HG03575 (cell line): ENCODE measurements around the gene THADA.
A peak's percentile ranks its signal among the peaks of the same experiment; 100 is the strongest.
"Not testable (repeated sequence)": the region's sequence is repeated elsewhere in the genome, so short reads cannot be mapped to it uniquely, and the experiment has no call there.

ENCODE experiments used
- ATAC-seq: cut with Tn5 transposase; IDR thresholded peaks from one replicate; pipeline ENCODE4 v1.9.1; 2021; ENCODE audit not compliant: unreplicated experiment, insufficient number of reproducible peaks, low FRiP score; ENCODE audit errors: extremely low read depth

Gene THADA

DNA sequence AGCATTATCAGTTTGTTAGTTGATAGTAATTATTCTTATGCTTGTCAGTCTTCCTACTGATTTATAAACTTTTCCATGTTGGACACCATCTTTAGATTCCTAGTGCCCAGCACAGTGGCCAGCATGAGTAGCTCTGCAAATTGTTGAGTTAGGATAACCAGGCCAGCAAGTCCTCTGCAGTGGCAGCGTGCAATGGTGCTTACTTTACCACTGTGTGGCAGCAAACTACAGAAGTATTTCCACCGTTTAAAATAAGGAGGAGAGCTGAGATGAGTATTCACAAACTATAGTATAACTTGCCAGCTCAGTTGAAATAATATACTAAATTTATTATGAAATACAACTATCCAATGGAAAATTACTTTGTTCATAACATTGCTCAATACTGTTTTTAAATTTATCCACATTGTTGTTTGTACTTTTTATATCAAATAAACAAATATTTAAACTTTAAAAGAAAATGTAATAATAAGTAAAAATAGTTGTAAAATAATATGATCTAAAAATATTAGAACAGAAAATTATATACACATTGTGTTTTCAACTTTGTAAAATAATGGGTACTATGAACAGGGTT is 9.3 kb upstream of the THADA start:
- no peak for ATAC-seq

- ATAC-seq: no peak
Observed at GRCh38 chr2:43604674-43605073, 8.8 kb upstream of the THADA start.

DNA sequence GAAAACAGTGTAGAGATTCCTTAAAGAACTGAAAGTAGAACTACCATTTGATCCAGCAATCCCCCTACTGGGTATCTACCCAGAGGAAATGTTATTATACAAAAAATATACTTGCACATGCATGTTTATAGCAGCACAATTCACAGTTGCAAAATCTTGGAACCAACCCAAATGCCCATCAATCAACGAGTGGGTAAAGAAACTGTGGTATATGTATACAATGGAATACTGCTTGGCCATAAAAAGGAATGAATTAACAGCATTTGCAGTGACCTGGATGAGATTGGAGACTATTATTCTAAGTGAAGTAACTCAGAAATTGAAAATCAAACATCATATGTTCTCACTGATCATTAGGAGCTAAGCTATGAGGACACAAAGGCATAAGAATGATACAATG is 4.8 kb upstream of the THADA start:
- not testable (repeated sequence) for ATAC-seq

- no peak for ATAC-seq
Observed at GRCh38 chr2:43594875-43595274, 963 bp downstream of the THADA start.

DNA sequence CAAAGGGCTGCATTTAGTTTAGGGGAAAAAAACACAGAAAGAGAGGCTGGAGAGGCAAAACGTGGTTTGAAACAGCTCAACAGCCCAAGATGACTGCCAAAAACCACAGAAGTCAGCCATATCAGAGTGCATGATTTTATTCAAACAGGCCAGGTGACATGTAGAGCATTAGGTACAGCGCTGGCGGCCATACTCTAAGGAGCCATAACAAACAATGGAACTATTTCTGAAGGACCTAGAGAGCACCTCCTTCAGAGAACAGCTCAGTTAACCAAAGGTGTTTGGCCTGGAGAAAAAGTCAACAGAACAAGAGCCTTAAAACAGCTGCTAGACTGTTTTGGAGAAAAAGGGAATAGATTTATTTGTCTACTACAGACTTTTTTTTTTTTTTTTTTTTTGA is 2.6 kb downstream of the THADA start:
- no peak for ATAC-seq

- ATAC-seq: no peak
Observed at GRCh38 chr2:43592443-43592842, 3.4 kb downstream of the THADA start.

GRCh38 chr2:43585708-43586107 is 10.1 kb downstream of the THADA start:
- ATAC-seq: no peak

GRCh38 chr2:43579275-43579981 is 16.4 kb downstream of the THADA start:
- no peak for ATAC-seq

DNA sequence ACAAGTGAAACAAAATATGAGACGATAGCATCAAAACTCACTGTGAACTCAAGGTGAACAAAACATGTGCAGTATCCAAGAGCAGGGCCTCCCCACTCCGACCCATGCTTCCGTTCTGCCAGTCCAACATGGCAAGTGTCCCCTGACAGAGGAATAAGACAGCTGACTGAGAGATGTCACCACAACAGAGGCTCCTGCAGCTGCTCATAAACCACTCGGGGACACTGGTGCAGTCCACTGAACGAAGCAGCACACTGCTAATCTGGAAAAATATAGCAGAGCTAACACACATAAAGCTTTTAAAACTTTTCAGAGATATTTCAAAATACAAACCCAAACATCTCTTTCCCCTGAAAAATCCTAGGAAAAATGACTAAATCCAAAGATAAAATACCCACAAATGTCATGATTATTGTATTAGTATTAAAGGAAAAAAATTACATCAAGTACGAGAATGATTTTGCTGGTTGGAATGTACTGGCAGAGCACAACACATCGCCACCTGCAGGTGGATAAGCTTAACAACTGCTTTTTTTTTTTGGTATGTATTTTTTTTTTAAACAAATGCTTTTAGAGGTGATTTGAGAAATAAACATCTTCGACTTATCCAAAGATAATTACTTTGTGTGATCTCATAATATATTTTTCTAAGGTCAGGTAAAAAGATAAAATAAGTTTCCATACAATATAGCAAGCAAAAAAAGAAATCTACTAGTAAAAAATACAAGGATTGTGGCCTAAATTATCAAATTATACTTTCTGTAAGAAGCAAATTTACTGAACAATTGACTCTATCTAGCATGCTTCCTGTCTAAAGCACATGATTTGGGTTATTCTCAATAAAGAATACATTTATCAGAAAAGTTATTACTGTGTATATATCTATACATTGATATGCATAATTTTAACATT is 18.6 kb downstream of the THADA start:
- ATAC-seq: no peak

GRCh38 chr2:43572244-43572643 is 23.6 kb downstream of the THADA start:
- no peak for ATAC-seq

- ATAC-seq: peak; percentile 50
Observed at GRCh38 chr2:43569921-43570320, 25.9 kb downstream of the THADA start.

GRCh38 chr2:43568228-43568627 is 27.6 kb downstream of the THADA start:
- no peak for ATAC-seq

GRCh38 chr2:43566461-43566729 is 29.4 kb downstream of the THADA start:
- ATAC-seq: no peak

GRCh38 chr2:43563679-43564078 is 32.2 kb downstream of the THADA start:
- no peak for ATAC-seq

DNA sequence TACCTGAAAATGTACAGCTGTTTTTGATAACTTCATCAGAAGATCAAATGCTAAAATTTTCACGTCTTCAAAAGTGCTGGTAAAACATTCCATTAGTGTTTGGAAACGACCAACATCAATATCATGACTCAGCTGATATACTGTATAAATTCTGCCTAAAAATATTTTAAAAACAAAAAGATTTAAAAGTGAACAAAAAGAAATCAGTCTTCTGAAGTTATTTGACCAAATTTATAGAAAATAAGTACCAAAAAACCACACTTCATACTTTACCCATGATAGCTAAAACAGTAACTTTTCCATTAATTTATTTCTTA is 35.6 kb downstream of the THADA start:
- ATAC-seq: no peak

DNA sequence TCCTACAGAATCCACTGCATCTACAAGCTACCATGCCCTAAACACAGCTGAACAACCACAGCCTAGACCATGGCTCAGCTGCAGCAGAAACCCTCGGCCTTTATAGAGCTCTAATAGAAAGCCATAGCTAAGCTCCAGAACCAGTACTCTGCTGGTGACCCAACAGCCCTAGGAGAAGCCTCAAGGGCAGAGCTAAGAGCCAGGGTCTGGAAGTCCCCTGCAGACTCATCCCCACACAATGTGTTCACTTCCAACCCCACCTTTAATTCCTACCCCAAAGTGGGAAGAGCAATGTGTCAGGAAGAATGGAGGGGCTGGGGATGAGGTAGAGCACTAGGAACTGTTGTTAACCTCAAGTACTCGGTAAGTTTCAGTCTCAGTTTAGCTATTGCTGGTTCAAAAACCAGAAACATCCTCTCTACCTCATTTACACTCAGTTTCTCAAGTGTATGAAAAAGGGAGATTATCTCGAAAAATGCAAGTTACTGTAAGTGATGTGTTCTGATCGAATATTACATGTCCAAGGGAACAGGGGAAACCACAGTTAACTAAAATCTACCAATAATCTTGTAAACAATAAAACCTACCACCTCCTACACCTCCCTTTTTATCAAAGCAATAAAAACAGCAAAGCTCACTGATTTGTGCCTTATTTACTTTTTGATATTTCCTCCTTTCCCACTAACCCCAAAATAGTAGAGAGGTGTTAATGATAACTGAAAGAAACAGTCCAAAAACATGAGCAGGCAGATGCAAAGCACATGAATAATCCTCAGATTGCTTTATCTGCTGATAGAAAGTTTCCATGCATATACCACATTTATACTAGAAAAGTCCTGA is 36.2 kb downstream of the THADA start:
- ATAC-seq: no peak

GRCh38 chr2:43557196-43557595 is 38.6 kb downstream of the THADA start:
- ATAC-seq: no peak

DNA sequence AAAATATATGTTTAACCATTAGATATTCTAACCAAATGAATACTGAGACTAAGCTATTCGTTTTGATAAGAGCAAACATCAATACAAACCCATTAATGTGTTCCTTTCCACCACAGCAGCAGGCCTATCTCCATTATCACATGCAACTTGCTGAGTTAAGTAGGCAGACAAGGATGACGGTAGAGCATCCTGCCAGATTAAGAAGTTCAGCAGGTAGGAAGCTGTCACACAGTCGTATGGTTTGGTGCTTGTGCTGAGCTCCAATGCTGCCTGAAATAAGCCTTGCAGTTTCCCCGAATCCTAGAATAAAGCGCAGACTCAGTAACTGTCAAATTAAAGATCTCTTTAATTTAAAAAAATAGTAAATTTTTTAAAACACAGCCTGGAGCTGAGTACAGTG is 39.6 kb downstream of the THADA start:
- no peak for ATAC-seq

DNA sequence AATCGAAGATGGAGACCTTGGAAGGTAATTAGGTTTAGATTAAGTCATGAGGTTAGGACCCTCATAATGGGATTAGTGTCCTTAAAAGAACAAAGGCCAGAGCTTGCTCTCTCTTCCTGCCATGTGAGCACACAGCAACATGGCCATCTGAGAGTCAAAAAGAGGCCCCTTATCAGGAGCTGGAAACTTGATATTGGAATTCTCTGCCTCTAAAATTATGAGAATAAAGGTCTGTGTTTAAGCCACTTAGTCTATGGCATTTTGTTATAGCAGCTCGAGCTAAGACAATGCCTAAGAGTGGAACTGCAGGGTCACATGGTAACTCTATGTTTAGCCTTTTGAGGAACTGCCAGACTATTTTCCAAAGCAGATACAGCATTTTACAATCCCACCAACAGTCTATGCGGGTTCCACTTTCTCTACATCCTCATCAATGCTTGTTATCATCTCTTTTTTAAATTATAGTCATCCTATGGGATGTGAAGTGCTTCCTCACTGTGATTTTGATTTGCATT is 42.4 kb downstream of the THADA start:
- ATAC-seq: no peak
